ENCODE measurements around the gene CYP3A5.
"Not testable (repeated sequence)": the region's sequence is repeated elsewhere in the genome, so short reads cannot be mapped to it uniquely, and the experiment has no call there.

The CYP3A5 gene

GRCh38 chr7:99707096-99707495 lies 27.3 kb upstream of the CYP3A5 start:
- no peak overlapping the region for H3K4me2 ChIP-seq (ENCODE audit: low read length)
- H3K9me3 ChIP-seq (ENCODE audit: insufficient read depth, low read length) = no peaks in the 10 kb centered on the region
- H3K27ac ChIP-seq (ENCODE audit: low read length) = no peak overlapping the region
- no peaks in the 10 kb centered on the region for H3K4me1 ChIP-seq (ENCODE audit: low read length)
- H3K36me3 ChIP-seq (replicated peaks; ENCODE audit: low read depth, low read length) = no peaks in the 10 kb centered on the region
- no peaks in the 10 kb centered on the region for H3K79me2 ChIP-seq (ENCODE audit: low read length)
- H3K9ac ChIP-seq (ENCODE audit: low read length) = no peak overlapping the region
- no peak overlapping the region for H2AFZ ChIP-seq (ENCODE audit: low read depth, low read length)
- TF ChIP-seq EZH2phosphoT487 (IDR thresholded peaks at IDR 0.05; ENCODE audit: low read depth) = no peak
- TF ChIP-seq, protein P1, sequence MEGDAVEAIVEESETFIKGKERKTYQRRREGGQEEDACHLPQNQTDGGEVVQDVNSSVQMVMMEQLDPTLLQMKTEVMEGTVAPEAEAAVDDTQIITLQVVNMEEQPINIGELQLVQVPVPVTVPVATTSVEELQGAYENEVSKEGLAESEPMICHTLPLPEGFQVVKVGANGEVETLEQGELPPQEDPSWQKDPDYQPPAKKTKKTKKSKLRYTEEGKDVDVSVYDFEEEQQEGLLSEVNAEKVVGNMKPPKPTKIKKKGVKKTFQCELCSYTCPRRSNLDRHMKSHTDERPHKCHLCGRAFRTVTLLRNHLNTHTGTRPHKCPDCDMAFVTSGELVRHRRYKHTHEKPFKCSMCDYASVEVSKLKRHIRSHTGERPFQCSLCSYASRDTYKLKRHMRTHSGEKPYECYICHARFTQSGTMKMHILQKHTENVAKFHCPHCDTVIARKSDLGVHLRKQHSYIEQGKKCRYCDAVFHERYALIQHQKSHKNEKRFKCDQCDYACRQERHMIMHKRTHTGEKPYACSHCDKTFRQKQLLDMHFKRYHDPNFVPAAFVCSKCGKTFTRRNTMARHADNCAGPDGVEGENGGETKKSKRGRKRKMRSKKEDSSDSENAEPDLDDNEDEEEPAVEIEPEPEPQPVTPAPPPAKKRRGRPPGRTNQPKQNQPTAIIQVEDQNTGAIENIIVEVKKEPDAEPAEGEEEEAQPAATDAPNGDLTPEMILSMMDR (IDR thresholded peaks at IDR 0.05; ENCODE audit: low read depth, low read length) = no peak
- no peak overlapping the region for H3K4me3 ChIP-seq (ENCODE audit: low read length)
- H4K20me1 ChIP-seq (ENCODE audit: insufficient read depth, low read length) = no peaks in the 10 kb centered on the region
- H3K27me3 ChIP-seq (ENCODE audit: low read depth, low read length) = no peaks in the 10 kb centered on the region

DNA sequence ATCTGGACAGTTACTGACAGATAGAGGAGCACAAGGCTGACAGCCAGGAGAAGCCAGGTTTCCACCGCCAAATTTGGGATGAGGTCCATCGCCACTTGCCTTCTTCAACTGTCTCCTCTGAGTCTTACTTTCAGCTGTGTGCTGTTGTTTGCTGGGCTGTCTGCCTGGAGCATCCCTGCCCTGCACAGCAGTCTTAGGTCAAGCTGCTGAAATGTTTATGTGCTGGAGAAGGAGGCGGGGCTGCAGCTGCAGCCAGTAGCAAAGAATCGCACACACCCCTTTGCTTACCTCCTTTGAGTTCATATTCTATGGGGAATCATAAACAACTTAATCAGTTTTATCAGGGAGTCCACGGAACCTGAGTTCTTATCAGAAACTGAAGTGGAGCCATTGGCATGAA lies 20.1 kb upstream of the CYP3A5 start:
- TF ChIP-seq EZH2phosphoT487 (IDR thresholded peaks at IDR 0.05; ENCODE audit: low read depth) = no peak
- TF ChIP-seq, protein P1 (IDR thresholded peaks at IDR 0.05; ENCODE audit: low read depth, low read length) = no peak
- no peaks in the 10 kb centered on the region for H4K20me1 ChIP-seq (ENCODE audit: insufficient read depth, low read length)
- H3K9ac ChIP-seq (ENCODE audit: low read length) = no peak overlapping the region
- H3K36me3 ChIP-seq (replicated peaks; ENCODE audit: low read depth, low read length) = no peaks in the 10 kb centered on the region
- H3K4me3 ChIP-seq (ENCODE audit: low read length) = no peak overlapping the region
- no peaks in the 10 kb centered on the region for H3K4me1 ChIP-seq (ENCODE audit: low read length)
- no peak overlapping the region for H3K4me2 ChIP-seq (ENCODE audit: low read length)
- no peak overlapping the region for H2AFZ ChIP-seq (ENCODE audit: low read depth, low read length)
- H3K27ac ChIP-seq (ENCODE audit: low read length) = no peak overlapping the region
- no peaks in the 10 kb centered on the region for H3K27me3 ChIP-seq (ENCODE audit: low read depth, low read length)
- no peaks in the 10 kb centered on the region for H3K9me3 ChIP-seq (ENCODE audit: insufficient read depth, low read length)
- H3K79me2 ChIP-seq (ENCODE audit: low read length) = no peaks in the 10 kb centered on the region

DNA sequence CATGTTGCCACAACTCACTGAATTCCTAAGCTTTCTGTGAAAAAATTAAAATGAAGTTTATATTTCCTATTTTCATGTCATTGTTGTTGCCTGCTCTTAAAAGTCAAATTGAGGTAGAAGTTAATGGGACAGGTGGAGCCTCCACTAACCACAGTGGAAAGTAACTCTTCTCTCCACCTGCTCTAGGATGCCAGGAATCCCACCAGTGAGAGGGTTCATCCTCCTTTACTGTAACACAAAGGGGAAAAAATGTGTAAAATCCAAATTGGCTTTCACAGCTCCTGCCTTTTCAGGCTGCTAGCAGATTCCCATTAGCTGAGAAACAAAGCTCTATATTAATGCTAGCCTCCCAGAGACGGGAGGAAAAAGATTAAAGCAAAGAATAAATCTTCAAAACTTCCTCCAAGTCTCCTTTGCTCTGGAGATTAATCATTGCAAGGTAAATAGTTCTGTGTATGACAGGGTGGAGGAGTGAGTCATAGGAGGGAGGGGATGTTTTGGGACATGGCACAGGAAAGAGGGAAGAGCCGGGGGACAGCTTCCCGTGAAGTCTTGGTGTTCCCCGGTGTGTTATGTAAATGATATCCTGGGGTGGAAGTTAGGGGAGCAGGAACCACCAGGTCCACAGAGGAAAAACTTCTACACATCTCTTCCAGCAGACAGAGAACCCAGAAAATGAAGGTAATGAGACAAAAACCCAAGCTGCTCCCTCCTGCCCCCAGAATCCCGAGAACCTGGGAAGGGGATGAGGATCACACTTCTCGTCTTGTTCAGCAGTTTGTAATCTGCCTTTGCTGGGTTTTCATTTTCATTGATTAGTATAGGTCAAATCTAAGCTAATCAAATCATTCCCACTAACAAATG lies 19.3 kb upstream of the CYP3A5 start:
- H2AFZ ChIP-seq (ENCODE audit: low read depth, low read length); H3K4me3 ChIP-seq (ENCODE audit: low read length); H3K9ac ChIP-seq (ENCODE audit: low read length); H3K4me1 ChIP-seq (ENCODE audit: low read length); H3K27ac ChIP-seq (ENCODE audit: low read length); H3K9me3 ChIP-seq (ENCODE audit: insufficient read depth, low read length); H3K27me3 ChIP-seq (ENCODE audit: low read depth, low read length); H4K20me1 ChIP-seq (ENCODE audit: insufficient read depth, low read length); H3K36me3 ChIP-seq (replicated peaks; ENCODE audit: low read depth, low read length); H3K79me2 ChIP-seq (ENCODE audit: low read length); H3K4me2 ChIP-seq (ENCODE audit: low read length): not testable (repeated sequence)

DNA sequence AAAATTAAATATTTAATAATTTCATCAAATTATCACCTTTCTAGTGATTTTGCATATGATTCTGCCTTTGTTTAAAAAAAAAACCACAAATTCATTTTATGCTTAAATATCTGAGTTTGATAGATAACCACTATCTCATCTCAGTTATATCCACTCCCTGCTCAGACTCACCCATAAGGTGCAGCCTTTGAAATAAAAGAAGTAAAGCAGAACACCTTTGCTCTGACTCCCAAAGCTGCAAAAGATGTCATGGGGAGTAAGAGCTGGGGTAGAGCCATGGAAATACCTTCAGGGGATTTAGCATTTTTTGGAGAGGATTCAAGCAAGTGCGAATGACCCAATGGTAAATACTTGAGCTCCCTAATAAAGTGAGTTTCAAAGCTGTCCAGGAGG lies 15.1 kb upstream of the CYP3A5 start:
- no peak overlapping the region for H3K4me2 ChIP-seq (ENCODE audit: low read length)
- no peaks in the 10 kb centered on the region for H3K27me3 ChIP-seq (ENCODE audit: low read depth, low read length)
- no peak overlapping the region for H3K4me3 ChIP-seq (ENCODE audit: low read length)
- no peaks in the 10 kb centered on the region for H4K20me1 ChIP-seq (ENCODE audit: insufficient read depth, low read length)
- H3K4me1 ChIP-seq (ENCODE audit: low read length) = no peaks in the 10 kb centered on the region
- H3K9ac ChIP-seq (ENCODE audit: low read length) = no peak overlapping the region
- H2AFZ ChIP-seq (ENCODE audit: low read depth, low read length) = no peak overlapping the region
- no peaks in the 10 kb centered on the region for H3K9me3 ChIP-seq (ENCODE audit: insufficient read depth, low read length)
- no peaks in the 10 kb centered on the region for H3K79me2 ChIP-seq (ENCODE audit: low read length)
- H3K27ac ChIP-seq (ENCODE audit: low read length) = no peak overlapping the region
- H3K36me3 ChIP-seq (replicated peaks; ENCODE audit: low read depth, low read length) = no peaks in the 10 kb centered on the region
- TF ChIP-seq, protein P1 (IDR thresholded peaks at IDR 0.05; ENCODE audit: low read depth, low read length) = no peak
- no peak for TF ChIP-seq EZH2phosphoT487 (IDR thresholded peaks at IDR 0.05; ENCODE audit: low read depth)

Data from OCI-LY3 (cell line).